SU-DHL-6 (cell line): ENCODE measurements around the gene KIZ.

Experiments used
- EZH2phosphoT487 ChIP-seq: fragments of 200-600 bp; sonication (generic), shearing (Covaris generic); conservative IDR thresholded peaks from 2 replicates; pipeline ENCODE4 v1.6.1; 2018; ENCODE audit warnings: mild to moderate bottlenecking, antibody characterized with exemption, low read length, moderate library complexity, mixed read lengths
- TF ChIP-seq, protein P1 (sequence below): fragments of 200-600 bp; sonication (generic); IDR thresholded peaks from one replicate; pipeline ENCODE4 v1.5.1; 2017; ENCODE audit warnings: antibody characterized with exemption, mild to moderate bottlenecking, low read length, moderate library complexity; ENCODE audit not compliant: insufficient read depth, poor library complexity, severe bottlenecking

GRCh38 chr20:21087862-21088540, 37.9 kb upstream of the KIZ start:
- TF ChIP-seq, protein P1, sequence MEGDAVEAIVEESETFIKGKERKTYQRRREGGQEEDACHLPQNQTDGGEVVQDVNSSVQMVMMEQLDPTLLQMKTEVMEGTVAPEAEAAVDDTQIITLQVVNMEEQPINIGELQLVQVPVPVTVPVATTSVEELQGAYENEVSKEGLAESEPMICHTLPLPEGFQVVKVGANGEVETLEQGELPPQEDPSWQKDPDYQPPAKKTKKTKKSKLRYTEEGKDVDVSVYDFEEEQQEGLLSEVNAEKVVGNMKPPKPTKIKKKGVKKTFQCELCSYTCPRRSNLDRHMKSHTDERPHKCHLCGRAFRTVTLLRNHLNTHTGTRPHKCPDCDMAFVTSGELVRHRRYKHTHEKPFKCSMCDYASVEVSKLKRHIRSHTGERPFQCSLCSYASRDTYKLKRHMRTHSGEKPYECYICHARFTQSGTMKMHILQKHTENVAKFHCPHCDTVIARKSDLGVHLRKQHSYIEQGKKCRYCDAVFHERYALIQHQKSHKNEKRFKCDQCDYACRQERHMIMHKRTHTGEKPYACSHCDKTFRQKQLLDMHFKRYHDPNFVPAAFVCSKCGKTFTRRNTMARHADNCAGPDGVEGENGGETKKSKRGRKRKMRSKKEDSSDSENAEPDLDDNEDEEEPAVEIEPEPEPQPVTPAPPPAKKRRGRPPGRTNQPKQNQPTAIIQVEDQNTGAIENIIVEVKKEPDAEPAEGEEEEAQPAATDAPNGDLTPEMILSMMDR = no peak
- TF ChIP-seq EZH2phosphoT487 = no peak
